Measurements from ENCODE around the gene ENPEP.

- TF ChIP-seq CTCF (IDR thresholded peaks at IDR 0.05; ENCODE audit: low read depth, low read length, missing input control) (no peak), RAD21 (IDR thresholded peaks at IDR 0.05) (no peak), MAX (IDR thresholded peaks at IDR 0.05) (no peak), TAF1 (conservative IDR thresholded peaks at IDR 0.05) (no peak), FOXA1 (IDR thresholded peaks at IDR 0.05) (no peak)
These were observed 15.7 kb upstream of the ENPEP start for GRCh38 chr4:110460074-110460746.
